Stimulated activated CD8-positive, alpha-beta memory T cell treated with anti-CD3 and anti-CD28 coated beads, Interleukin-7, amount 100 ng/mL, for 48 hours (primary cell): ENCODE data around the gene IRF2.
"Not testable (repeated sequence)": the region's sequence is repeated elsewhere in the genome, so short reads cannot be mapped to it uniquely, and the experiment has no call there.

Experiments
- DNase-seq, 2 donors: peaks; one replicate each; pipeline ENCODE4 v3.0.0-alpha.2; 2020; ENCODE audit warnings: low read depth in 1 of 2; ENCODE audit errors: extremely low read depth in 1 of 2

IRF2 gene

DNA sequence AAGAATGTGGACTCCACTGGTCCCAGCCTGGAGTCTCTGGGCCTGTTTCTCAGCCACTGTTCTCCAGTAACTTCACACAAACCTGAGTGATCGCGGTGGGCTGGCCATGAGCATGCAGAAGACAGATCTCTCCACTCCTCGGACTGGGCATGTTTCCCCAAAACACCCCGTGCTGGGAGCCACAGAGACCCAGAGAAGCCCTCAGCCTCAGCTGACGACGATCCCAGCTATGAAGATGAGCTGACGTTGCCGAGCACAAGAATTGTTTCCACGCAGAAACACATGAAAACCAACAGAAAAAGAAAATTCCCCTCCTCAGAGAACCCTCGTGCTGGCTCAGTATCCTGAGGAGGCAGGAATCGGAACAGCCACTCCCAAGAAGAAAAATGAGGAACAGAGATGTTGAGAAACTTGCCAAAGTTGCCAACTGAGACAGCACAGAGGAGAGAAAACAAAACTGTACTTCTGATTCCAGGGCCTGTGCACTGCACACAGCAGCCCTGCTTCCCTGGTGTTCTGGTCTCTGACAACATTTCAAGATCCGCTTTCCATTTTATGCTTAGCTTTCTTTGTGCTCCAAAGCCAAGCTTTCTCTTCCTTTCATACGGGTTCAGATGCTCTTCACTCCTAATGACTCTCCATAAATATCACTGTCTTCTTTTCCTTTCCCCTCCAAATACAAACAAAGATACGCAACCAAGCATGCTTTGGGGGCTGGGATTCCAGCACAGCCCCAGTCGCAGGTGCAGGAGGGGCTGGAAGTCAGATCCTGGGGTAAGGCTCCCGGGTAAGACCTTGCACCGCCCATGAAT is 81.4 kb downstream of the IRF2 start:
- DNase-seq = no peak

DNA sequence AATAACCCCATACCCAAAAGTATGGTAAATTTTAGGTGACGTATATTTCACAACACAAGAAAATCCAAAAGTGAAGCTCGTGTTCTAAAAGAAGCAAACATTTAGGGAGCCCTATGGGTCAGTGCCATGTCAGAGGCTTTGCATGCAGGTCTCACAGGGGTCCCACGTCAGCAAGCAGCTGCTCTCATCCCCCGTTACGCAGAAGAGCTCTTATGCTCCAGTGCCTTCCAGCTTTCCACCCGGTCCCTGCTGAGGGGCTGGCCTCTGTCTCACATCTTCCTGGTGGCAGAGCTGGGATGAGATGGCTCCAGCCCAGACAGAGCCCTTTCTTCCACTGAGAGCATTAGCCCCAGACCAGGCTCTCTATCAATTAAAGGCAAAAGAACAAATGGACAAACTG is 82.0 kb downstream of the IRF2 start:
- no peak for DNase-seq

DNA sequence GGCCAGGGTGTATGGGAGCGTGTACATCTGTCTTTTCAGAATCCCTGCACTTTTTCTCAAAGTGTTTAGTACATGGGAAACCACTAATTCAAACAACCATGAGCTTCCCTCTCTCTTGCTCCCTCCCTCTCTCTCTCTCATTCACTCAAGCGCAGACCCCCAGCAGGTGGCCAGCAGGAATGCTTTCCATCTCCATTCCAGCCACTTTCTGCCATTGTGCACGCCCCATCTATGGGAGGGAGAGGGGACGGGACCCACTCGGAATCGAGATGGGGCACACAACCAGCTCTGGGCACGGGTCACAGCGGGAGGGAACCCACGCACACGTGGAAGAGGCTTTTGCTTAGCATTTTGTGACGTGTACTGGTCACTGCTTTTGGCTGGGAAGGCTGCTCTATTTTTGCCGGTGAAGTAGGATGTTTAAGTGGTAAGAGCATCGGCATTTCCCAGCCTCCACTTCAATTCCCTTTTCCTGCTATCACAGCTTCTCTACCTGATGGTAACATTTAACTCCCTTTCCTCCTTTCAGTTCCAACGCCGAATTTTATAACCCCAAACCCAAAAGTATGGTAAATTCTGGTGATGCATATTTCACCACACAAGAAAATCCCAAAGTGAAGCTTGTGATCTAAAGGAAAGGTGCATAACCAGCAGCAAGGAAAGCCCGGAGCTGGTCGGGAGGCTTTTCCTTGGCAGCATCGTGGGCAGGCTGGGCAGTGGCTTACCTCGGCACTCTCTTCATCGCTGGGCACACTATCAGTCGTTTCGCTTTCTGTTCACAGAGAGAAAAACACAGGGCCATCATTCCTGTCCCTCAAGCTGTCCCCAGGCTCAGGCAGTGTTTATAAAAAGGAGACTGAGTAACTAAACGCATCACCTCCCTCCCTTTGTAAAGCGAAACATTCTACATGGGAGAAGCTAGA is 84.1 kb downstream of the IRF2 start:
- no peak for DNase-seq

DNA sequence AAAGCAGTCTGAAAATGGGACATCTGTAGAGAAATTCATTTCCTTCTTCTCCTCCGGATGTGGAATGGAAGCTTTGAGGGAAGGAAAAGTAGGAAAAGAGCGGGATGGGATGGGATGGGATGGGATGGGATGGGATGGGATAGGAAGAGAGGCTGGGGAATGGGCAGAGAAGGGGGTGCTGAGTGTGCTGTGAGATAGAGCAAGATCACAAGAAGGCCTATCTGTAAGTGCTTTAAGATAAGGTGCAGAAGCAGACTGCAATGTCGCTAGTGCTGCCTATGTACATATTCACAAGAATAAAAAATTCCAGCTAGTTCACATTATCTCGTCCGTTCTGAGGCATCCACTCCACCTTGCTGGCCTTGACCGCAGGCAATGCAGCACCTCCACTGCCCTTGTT is 86.2 kb downstream of the IRF2 start:
- no peak for DNase-seq

DNA sequence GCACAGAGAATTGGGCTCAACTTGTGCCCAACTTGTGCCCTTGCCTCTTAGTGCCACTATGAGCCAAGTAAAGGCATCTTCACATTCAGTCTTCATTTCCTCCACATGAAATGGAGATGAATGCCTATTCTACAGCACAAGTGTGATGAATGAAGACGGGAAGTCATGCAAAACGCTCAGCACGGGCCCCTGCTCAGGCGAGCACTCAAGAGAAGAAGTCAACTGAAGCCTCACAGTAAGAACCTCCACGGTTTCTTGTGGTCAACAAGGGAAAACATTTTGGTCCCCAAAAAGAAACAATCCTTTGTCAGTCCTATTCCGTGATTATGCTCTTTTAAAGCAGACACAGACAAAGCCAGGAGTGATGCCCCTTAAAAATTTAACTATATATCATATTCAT is 87.0 kb downstream of the IRF2 start:
- DNase-seq = no peak

DNA sequence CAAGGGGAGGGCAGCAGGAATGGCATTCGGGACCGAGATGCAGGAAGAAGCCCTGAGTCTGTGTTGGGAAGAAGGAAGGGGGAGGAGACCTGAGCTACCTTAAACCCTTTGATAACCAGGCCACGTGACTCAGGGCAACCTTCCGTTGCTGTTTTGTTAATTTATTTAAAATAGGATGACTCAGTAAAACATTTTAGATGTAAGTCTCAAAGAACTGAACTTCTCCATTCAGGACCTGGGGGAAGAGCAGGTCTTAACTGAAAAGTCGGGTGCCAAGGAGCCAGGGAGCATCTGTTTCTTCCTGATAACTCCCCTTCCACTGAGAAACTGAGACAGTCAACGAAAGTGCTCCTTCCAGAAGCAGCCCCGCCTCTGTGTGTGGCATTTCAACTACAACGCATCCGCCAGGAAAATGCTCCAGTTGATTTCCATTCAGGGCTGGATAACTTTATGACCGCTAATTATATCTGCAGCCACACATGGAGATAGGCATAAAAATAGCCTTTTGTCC is 88.0 kb downstream of the IRF2 start:
- DNase-seq = no peak

DNA sequence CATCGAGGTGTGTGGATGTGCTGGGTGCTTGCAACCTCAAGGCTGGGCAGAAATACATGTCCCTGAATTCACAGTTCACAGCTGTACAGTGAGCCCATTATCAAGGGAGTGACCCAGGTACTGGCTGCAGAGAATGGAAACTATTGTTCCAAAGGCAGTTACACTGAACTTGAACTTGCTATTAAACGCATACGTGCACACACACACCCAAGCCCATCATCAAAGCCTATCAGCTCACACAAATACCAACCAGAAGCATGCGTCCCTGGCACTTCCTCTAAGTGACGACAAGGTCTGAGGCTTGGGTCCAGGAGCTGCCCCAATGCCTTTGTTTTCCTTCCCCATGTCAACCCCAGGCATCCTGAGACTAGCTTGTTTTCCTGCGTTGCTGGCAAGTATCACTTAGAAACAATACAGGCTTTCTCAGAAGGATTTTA is 88.6 kb downstream of the IRF2 start:
- DNase-seq = no peak

DNA sequence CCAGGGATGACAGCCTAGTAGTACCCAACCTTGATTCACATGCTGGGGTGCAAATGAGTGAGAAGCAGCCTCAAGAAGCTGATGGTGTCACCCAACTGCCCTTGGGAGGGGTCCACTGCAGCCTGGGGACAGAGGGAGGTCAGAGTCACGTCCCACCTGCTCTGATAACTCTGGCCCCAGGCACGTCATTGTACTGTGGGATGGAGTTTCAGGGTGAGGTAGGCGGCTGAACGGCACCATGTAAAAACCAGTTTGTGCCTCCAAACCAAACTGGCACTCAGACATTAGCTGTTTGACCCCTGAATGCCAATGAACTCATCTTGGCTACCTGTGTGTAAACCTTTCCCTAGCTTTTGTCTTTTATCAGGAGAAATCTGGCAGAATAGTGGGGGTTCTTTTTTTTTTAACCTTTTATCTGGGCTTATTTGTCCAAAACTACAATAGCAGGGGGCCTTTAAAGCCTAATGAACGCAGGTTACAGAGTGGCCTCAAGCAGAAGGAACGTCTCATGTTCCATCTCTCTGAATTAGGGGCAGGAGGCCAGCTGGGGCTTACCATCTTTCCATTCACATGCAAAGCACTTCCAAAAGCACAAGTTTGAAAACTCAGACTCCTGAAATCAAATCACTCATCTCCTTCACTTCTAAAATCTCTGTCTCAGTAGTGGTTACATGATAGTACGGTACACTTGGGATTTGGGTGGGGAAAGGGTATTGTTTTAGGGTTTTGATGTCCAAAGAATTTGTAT is 89.4 kb downstream of the IRF2 start:
- DNase-seq = no peak

DNA sequence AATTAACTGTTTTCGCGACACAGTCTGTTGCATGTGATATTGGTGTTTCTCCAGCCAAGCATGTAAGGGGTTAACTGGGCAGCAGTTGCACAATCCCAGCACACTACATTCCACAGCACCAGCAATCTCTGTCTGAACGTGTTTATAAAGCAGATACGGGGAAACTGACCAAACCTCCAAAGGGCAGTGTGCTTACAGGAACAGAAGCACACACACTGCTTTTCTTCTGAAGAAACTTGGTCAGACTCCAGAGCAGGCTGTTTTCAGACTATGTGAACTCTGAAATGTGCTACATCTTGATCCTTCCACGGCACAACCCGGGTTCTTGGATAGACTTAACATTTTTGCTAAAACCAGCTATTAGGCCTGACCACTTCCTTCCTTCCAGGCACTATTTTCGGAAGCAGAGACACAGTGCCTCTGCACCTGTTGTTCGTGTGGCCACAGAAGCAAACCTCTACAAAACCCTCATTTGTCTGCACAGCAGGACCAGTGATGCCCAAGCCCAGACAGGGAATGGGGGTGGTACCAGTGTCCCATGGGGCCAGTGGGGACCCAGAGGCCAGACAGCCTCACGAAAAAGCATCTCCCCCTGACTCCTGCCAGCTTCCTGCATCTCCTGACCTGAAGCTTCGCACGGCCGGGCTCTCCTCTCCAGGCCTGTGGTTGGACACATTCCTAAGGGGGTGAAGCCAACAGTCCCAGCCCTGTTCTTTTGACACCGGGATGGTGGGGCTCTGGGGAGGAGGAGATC is 90.1 kb downstream of the IRF2 start:
- DNase-seq = no peak

DNA sequence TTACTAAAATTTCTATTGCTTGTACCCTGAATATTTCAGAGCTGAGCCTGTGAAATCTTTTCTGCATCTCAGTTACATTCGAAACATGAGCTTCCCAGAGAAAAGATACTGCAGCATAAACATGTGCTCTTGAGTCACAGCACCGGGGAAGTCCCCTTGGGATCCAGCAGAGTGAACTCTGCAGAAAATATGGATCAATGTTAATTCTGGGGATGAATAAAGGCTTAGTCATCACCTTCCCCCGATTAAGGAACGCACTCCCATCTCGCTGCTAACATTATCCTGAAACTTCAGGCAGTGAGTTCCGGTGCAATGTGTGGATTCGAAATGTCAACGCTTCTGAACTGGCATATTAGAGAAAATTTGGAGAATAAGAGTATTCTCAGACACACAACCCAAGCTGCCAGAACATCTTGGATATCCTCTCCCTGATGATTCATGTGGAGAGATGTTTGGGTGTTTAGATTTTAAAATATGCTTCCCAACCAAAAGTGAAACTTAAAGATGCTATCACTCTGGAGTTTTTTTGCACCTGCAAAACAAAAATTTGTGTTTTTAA is 90.8 kb downstream of the IRF2 start:
- DNase-seq = no peak

DNA sequence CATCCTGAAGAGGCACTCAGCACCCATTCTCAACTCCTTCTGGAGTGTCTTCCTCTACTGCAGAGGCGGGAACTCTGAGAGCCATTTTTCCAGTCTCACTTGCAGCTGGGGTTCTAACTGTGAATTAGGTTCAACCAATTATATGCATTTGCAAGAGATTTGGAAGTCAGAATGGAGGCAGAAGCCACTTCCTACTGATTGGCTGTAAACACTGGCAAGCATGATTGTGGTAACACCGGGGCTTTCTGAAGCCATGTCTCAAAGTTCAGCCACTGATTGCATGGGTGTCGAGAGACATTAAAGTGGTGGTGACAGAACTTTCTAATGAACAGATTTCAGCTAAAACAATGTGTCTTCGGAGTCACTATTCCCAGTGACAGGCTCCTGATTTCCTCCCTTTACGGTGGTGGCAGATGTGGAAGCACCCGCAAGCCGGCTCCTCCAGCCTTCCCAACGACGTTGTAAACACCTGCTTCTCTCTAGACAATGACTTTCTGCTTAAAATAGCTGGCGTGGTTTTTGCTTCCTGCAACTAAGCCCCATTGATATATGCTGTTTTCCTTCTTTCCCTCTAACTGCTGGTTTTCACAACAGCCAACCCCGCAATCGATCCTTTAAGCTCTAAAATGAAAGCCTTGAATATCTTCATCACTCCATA is 92.0 kb downstream of the IRF2 start:
- DNase-seq = no peak

DNA sequence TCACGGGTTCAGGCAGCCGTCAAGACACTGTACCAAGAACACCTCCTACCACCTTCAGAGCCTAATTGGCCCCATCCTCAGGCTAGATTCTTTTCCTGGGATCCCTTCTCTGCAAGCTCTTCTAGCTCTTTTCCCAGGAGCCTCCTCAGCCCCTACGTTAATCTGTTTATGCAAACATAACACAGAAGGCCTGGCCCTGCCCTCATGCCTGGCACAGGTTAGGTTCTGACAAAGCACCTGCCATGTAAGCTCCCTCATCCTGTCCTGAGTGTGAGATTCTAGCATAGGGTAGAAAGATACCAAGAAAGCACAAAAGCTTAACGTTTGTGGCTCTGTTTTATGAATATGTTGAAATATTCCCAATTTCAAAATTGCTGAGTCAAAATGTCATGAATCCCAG is 93.6 kb downstream of the IRF2 start:
- no peak for DNase-seq

DNA sequence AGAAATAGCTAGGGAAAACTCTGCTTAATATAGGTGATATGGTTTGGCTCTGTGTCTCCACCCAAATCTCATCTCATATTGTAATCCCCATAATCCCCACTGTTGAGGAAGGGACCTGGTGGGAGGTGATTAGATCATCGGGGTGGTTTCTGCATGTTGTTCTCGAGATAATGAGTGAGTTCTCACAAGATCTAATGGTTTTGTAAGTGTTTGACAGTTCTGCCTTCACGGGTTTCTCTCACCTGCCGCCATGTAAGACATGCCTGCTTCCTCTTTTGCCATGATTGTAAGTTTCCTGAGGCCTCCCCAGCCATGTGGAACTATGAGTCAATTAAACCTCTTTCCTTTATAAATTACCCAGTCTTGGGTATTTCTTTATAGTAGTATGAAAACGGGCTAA is 94.1 kb downstream of the IRF2 start:
- not testable (repeated sequence) for DNase-seq

DNA sequence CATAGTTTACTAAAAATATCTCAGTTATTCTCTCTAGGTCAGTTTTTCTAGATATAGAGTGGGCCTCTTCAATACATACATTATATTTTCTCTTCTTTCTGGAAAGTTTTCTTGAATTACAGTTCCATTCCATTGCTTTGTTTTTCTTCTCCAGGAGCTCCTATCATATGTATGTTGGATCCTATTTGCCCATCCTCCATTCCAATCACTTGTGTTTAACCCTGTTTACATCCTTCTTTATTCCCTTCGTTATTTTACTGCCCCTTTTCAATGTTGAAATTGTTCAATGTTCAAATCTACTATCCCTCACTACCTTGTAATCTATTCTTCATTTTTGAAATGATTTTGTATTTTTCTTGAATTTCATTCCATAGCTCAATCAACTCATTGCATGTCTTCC is 97.4 kb downstream of the IRF2 start:
- DNase-seq = no peak

DNA sequence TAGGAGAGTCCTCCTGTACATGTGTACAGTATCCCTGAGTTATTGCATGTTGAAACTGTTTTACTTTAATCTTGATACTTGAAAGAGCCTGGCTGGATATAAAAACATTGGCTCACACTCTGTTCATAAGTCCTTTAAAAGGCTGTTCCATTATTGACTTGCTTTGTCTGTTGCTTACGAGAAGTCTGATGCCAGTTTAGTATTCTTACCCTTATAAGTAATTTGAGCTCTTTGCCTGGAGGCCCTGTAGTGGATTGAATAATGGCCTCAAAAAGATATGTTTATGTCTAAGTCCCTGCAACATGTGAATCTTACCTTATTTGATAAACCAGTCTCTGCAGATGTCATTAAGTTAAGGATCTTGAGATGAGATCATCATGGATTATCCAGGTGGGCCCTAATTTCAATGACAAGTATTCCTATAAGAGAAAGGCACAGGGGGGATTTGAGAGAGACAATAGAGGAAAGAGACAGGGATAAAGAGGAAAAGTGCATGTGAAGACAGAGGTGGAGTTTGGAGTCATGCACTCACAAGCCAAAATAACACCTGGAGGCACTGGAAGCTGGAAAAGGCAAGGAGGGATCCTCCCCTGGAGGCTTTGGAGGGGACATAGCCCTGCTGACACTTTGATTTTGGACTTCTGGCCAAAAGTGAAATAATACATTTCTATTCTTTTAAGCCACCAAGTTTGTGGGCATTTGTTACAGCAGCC is 98.1 kb downstream of the IRF2 start:
- no peak for DNase-seq

DNA sequence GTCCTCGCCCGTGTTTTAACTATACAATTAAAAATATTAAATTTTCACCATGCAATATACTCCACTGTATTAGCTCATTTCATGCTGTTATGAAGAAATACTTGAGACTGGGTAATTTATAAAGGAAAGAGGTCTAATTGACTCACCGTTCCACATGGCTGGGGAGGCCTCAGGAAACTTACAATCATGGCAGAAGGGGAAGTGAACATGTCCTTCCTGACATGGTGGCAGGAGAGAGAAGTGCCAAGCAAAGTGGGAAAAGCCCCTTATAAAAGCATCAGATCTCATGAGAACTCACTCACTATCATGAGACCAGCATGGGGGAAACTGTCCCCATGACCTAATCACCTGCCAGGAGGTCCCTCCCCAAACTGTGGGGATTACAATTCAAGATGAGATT is 98.7 kb downstream of the IRF2 start:
- DNase-seq = not testable (repeated sequence)

DNA sequence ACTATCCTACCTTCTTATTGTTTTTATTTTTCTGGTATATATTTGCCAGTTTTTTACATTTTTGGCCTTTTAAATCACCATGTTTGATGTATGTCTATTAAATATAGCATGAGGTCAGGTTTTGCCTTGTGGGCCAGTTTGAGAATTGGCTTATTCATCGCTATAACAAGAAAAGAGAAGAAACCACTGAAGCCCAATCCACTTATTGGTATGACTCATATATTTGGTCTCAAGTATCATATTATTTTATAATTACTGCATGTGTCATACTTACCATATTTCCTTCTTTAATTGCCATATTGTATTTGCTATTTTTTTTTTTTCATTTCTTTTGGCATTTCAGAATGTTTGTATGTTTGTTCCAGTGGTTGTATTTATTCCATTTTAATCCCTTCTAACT is 99.3 kb downstream of the IRF2 start:
- no peak for DNase-seq

DNA sequence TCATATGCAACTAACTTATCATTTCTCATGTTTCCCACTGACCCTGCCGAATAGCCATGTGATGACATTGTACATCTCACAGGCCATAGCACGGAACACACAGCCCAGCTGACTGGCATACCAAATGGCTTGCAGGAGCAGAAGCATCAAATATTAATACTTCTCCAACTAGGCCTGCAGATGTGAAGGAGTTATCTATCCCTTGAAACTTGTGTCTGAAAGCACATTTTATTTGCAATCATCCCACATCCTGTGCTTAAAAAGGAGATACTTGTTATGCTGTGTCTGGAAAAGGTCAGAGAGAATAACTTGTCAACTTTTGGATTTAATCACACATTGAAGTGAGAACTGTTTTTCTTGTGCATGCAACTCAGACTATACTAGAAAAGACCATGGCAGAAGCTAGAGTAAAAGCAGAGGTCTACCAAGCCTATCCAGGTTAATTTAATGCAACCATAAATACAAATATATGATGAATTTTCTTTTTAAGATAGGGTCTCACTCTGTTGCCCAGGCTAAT is 100.4 kb downstream of the IRF2 start:
- DNase-seq = no peak

DNA sequence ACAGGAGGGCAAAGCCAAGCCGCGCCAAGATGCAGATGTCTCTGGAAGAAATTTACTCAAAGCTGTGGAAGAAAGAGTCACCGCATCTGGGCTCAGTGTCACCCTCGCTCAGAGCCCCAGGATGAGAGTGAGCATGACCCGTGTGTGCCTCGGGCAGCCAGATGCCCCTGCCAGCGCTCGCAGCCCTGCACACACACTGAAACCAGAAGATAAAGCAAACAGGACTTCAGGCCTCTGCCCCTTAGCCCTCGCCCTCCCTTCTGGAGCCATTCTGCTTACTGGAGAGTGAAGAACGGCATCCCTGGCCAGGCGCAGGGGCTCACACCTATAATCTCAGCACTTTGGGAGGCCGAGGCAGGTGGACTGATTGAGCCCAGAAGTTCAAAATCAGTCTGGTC is 103.0 kb downstream of the IRF2 start:
- DNase-seq = no peak
